Right ventricle myocardium superior (tissue), 1 donor: ENCODE data around the gene IQCB1. TPM values are rescaled to one million over a fixed set of nuclear protein-coding genes. Genes with fewer than 3 reads are reported as not detected.
"Not testable (repeated sequence)": the region's sequence is repeated elsewhere in the genome, so short reads cannot be mapped to it uniquely, and the experiment has no call there.

Source experiments
- ATAC-seq: fragments of 200-7000 bp; cut with Tn5 transposase; one replicate; pipeline ENCODE4 v1.9.1; 2020; ENCODE audit warnings: mild to moderate bottlenecking; ENCODE audit not compliant: poor library complexity
- DNase-seq: peaks from one replicate; pipeline ENCODE4 v3.0.0-alpha.2; 2020
- intact Hi-C: fragments of 100-400 bp; cut with DNase I; formaldehyde crosslinking; loops from one replicate; pipeline ENCODE4 v1.11.2; 2022
- total RNA-seq: library from RNA; stranded (reverse); fragmentation: NEBNext Ultra II Directional; extraction: Animal tissue kit (Norgen Biotek cat#: 25700); gene quantifications from one replicate; pipeline ENCODE4 v1.2.1, GENCODE V29; 2021
- donor health status: DM: no; HTN: yes; CAD: no; lungs with severe emphysema.

IQCB1 gene
- total RNA-seq, 1 donor from 2014 or later, result 7.5 TPM

DNA sequence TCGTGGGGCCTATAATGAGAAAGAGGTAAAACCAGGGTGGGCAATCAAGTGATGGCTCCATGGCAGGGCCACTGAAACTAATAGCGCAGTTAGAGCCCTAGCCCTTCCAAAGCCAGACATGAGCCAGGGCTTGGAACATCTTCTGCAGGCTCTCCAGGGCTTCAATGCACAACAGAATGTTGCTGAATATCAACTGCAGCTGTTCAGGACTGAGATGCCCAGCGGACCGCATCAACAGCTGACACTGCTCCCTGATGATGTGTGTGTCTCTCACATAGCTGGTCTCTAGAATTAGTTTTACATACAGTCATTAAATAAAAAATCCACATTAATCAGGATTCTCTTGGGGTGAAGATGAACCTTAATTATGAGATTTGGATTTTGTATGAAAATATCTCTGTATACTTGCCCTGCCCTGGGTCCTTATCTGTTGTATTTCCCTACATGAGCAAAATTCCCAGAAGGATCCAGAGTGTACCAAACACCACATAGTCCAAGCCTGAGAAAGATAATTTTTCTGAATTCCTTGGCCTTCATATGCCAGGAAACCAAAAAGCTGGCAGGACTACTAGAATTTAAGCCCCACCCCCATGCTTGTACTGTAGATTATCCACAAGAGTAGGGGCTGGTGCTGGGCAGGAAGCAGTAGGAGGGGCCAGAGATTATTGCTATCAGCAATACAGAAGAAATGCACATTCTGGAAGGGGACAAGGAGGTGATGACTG is 77.6 kb downstream of the IQCB1 start:
- DNase-seq, result peak; percentile 45
- intact Hi-C loops, result no loop called here
- peak; percentile 89 for ATAC-seq

DNA sequence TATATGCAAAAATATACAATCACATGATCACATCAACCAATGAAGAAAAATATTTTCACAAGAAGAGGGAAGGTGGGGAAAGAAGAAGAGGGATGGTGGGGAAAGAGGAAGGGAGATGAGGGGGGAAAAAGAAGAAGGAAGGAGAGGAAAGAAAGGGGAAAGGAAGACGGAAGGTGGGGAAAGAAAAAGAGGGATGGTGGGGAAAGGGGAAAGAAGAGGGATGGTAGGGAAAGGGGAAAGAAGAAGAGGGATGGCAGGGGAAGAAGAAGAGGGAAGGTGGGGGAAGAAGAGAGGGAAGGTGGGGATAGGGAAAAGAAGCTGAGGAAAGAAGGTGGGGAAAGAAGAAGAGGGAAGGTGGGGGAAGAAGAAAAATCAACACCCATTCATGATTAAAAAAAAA is 82.1 kb downstream of the IQCB1 start:
- intact Hi-C loops, result no loop called here
- ATAC-seq (no peak), DNase-seq (no peak)

GRCh38 chr3:121752261-121752660 is 82.6 kb downstream of the IQCB1 start:
- ATAC-seq (no peak), DNase-seq (no peak)
- intact Hi-C loops, result no loop called here

GRCh38 chr3:121750087-121750415 is 84.8 kb downstream of the IQCB1 start:
- no peak for DNase-seq
- no peak for ATAC-seq
- intact Hi-C loops, result no loop called here

DNA sequence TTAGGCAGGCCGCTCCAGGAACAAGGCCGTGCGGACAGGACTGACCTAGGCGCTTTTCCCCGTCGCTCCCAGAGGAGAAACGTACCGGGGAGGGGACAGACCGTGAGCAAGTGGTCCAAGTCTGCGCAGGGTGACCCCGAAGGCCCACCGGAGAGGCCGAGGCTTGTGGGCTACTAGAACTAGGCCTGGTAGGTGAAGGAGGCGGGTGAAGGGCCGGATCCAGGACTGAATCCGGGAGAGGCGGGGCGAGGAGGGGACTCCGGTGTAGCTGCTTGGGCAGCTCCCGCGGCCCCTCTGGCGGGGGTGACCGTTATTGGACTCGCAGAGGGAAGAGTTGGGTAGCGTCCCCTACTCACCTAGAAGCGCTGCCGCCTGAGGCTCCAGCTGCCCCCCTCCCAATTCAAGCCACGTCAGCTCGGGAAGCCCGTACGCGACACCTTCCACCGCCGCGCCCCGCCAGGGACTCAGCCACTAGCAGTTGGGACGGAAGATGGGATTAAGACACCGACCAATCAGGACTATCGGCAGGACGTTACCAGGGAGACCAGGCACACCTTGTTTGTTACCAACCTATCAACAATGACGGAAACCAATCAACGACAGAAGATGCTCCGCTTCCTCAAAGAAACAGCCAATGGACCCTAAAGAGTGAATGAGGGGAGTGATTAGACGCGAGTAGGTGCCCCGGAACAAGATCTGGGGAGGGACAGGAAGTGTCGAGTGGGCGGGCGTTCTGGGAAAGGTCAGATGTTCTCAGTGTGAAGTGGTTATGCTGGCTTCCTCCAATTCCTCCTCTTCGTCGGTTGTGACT is 85.4 kb downstream of the IQCB1 start, which contains the start of gene GOLGB1:
Gene GOLGB1, minus strand, starts transcription at position 466 of the 811 bp plus-strand sequence. CDS start 18,770 bp downstream, outside the sequence.
- peak; percentile 94 for DNase-seq
- intact Hi-C loops, result no loop called here
- peak; percentile 99 for ATAC-seq

DNA sequence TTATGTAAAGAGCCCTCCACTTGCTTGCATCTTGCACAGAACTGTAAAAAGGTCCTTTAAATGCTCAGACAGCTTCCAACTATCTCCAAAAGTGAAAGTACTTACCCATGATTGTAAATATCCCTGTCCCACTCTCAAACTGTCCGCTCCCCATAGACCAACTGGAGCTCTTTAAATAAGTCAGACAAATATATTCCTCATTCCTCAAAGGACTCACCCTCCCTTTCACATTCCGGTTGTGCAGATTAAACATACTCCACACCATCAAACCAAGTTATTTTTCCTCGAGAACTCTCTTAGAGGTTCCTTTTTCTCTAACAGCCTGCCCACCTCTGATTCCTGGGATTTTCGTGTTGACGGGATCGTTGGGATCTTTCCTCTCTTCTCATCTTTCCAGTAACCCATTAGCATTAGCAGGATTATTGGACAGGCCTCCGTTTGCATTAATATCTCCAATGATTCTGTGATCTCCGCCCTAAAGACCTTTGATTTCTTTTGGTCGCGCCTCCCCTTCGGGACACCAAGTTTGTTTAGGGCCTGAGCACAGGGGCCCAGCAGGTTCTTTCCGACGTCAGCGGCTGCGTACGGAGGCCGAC is 86.1 kb downstream of the IQCB1 start:
- DNase-seq (no peak), ATAC-seq (peak; percentile 70)
- intact Hi-C loops, result no loop called here

DNA sequence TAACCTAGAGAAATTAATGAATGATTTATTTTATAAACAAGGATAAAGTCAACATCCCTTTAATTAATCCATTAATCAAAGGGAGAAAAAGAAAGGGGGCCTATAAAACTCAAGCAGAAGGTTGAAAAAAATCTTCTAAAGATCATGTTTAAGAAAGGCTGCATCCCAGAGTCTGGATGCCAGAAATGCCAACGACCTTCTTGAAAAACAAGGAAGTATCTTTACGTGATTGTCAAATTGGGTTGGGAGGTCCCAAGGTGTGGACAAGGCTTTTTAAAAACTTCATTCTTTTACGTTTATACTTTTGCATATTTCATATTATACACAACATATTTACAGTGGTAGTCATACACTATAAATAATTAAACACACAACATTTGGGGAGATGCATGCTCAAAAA is 86.9 kb downstream of the IQCB1 start:
- DNase-seq (no peak), ATAC-seq (no peak)
- intact Hi-C loops, result no loop called here

- DNase-seq, intact Hi-C loops, ATAC-seq: not testable (repeated sequence)
These were observed 91.8 kb downstream of the IQCB1 start for GRCh38 chr3:121743106-121743505.

GRCh38 chr3:121740896-121741295 is 94.0 kb downstream of the IQCB1 start:
- no peak for DNase-seq
- ATAC-seq, result no peak
- intact Hi-C loops, result no loop called here

GRCh38 chr3:121739902-121740301 is 95.0 kb downstream of the IQCB1 start:
- intact Hi-C loops, result no loop called here
- DNase-seq (no peak), ATAC-seq (no peak)

- intact Hi-C loops, result no loop called here
- ATAC-seq (no peak), DNase-seq (no peak)
These were observed 97.2 kb downstream of the IQCB1 start for GRCh38 chr3:121737644-121738043.

- DNase-seq (no peak), ATAC-seq (no peak)
- intact Hi-C loops, result no loop called here
These were observed 98.7 kb downstream of the IQCB1 start for GRCh38 chr3:121736112-121736511.

DNA sequence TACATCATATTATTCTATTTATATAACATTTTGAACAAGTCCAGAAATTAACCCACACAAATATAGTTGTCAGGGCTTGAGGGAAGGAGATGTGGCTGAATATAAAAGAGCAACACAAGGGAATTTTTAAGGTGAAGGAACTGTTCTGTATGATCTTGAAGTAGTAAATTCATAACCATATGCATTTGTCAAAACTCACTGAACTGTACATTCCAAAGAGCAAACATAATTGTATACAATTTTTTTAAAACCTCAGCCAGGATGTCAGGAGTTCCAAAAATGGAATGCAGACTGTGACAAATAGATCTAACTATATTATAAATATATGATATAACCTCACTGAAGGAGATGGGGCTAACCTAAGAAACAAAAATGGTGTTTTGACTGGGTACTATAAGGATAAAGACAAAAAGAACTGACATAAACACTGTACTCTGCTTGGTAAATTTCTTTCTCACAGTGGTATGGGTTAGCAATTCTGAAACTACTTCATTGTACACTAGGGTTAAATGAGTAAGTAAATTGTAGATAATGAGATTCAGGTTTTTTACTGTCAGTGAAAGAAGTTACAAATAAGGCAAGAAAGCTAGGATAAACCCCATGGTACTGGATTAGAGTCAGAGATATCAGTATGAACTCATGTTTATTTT is 99.7 kb downstream of the IQCB1 start:
- no peak for ATAC-seq
- intact Hi-C loops, result no loop called here
- DNase-seq, result no peak

DNA sequence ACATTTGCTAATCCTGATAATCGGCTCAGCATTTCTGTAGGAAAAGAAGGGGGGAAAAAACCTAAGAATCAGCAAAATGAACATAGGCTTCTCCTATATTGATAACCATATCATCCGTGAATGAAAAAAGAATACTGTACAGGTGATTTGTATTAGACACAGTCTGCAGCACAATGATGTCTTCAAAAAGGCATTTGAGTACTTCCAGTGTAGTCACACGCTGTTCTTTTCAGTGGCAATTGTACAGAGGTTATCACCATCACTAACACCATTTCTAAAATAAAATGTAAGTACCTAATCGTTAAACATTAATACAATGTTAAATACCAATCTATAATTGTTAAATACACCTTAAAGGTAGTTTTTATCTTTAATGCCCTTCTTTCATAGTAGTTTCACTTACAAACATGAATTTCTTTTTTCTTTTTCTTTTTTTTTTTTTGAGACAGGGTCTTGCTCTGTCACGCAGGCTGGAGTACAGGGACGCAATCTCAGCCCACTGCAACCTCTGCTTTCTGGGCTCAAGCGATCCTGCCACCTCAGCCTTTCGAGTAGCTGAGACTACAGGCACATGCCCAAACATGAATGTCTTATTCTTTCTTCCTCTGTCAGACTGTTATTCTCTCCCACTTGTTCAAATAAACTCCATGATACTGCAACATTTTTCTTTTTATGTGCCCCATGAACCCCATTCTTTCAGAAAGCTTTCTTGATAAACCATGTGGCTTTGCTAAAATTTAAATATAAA is 103.7 kb downstream of the IQCB1 start:
- ATAC-seq, result peak; percentile 79
- no peak for DNase-seq
- intact Hi-C loops, result no loop called here

GRCh38 chr3:121724130-121724529 is 110.7 kb downstream of the IQCB1 start:
- intact Hi-C loops, result no loop called here
- ATAC-seq, result no peak

GRCh38 chr3:121723485-121723884 is 111.4 kb downstream of the IQCB1 start:
- intact Hi-C loops, result no loop called here
- DNase-seq (no peak), ATAC-seq (no peak)

More at GRCh38 chr3:121724130-121724529, 110.7 kb downstream of the IQCB1 start:
- DNase-seq, result no peak

DNA sequence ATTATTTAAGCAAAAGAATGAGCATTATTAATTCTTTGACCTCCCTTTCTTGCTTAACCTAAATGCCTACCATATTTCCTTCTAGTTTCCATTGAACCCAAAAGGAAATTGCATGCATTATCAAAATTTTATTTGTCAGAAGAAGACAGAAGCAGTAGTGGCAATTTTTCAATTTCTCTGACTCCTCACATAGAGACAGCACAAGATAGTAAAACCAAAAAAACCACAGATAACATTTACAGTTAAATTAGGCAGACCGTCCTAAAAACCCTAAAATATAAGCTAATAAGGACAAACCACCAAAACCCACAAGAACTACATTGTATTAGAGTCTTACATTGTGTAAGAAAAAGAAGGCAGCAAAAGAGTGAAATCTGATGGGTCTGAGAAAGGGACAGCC is 112.4 kb downstream of the IQCB1 start:
- intact Hi-C loops, result no loop called here
- DNase-seq (no peak), ATAC-seq (no peak)

DNA sequence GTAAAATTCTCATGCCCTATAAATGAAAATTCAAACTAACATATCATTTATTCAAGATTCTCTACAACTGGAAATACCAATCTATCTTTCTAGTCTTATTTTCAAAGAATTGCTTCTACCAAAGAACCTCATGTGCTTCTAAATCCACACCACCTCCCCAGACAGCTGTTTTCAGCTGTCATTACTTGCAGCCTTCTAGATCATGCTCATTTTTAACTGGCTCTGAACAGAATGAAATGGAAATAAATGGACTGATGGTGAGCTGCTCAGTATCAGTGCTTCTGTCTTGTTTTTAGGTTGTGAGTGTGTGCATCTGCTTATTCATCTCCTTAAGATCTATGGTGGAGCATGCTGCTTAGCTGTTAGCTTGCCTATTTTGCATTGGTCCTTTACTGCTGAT is 114.7 kb downstream of the IQCB1 start:
- intact Hi-C loops, result no loop called here
- ATAC-seq, result no peak
- DNase-seq, result no peak
